Measurements from ENCODE around the gene LYST. TPM values are rescaled to one million over a fixed set of nuclear protein-coding genes. Genes with fewer than 3 reads are reported as not detected.
"Not testable (repeated sequence)": the region's sequence is repeated elsewhere in the genome, so short reads cannot be mapped to it uniquely, and the experiment has no call there.

The LYST gene
- total RNA-seq, 8 experiments from 2014 or later, result 9.1 to 28.5 (median 17.4) TPM

DNA sequence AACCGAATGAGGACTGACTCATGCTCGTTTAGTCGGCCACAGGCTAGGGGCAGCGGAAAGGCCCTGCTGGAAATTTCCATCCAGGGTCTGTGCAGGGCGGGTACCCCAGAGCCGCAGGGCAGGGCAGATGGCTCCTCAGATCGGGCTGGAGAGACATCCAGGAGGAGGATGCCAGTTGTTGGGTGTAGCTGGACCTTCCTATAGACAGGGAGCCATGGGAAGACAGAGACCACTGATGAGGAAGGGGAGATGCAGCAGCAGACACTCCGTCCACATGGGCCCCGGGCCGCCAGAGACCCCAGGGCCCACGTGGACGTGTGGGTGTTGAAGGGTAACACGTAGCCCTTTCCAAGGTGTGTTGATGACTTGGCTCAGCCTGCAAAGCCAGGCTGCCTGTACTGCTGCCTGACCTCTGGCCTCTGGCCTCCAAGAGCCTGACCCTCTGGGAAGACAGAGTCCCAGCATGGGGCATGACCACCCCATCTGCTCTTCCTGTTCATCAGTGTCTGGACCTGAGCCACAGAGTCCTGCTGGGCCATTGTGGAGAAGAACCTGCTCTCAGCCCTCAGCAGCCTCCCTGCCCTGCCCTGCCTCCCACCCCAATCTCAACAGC is 221.9 kb downstream of the LYST start:
- in situ Hi-C loops (cut with MboI; ENCODE audit: low pct_unique_long_range_greater_than_20kb in 2 of 9, low sequenced_read_pairs in 9 of 9, unreplicated experiment in 9 of 9), result no loop called here
- Histone ChIP-seq H3K27ac (no peak overlapping the region), H3K4me3 (no peak overlapping the region), H3K4me1 (replicated peaks in 1 of 2) (peaks cover 11 to 26% of the 10 kb centered on the region in 2 donors)
- WGBS, 10 experiments, result 57 to 96% (median 90%) methylated on average over 2 to 11 of the region's 13 CpGs; no CpG with 5 or more reads in 3 of the 10 experiments
- ATAC-seq (replicated peaks in 6 of 8), result no peak

DNA sequence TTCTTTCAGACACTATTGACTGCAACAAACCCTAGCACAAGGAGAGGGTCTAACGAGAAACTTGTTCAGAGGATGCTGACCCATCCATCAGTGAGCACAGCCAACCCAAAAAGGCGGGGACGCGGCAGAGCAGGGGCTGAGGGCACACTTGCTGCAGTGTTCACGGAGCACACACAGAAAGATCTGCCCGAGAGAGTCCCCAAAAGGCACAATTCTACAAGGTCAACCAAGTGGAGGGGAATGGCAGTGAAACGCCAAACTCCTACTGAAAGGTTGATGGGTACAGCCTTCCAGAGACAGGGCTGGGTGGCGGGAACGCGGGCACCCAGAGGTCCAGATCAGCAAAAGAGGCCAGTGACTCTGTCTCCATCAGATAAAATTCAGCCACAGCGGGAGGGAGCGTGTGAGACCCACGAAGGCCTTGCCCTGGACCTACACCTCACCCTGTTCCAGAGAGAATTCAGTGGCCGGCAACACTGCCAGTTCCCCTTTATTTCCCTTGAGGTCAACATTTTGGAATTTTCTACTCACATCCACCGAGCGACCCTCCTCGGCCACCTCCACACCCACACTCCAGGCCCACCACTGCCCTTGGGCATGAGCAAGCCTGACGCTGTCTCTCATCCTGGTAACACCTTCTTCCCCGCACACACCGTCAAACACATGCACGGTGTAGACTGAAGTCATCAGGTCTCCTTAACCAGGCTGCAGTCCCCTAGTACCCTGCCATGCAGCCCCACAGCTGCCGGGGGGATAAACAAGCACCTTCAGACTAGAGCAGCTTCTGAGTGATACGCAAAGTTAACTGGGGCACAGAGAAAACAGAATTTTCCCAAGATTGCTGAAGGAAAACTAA is 222.6 kb downstream of the LYST start:
- no peak overlapping the region for H3K27ac ChIP-seq
- H3K4me3 ChIP-seq, result no peak overlapping the region
- H3K4me1 ChIP-seq (replicated peaks in 1 of 2), result peaks cover 11 to 26% of the 10 kb centered on the region in 2 donors
- 61 to 100% (median 89%) methylated on average over 1 to 21 of the region's 23 CpGs for WGBS, 10 experiments
- in situ Hi-C loops (cut with MboI; ENCODE audit: low pct_unique_long_range_greater_than_20kb in 2 of 9, low sequenced_read_pairs in 9 of 9, unreplicated experiment in 9 of 9), result no loop called here
- no peak for ATAC-seq (replicated peaks in 6 of 8)

DNA sequence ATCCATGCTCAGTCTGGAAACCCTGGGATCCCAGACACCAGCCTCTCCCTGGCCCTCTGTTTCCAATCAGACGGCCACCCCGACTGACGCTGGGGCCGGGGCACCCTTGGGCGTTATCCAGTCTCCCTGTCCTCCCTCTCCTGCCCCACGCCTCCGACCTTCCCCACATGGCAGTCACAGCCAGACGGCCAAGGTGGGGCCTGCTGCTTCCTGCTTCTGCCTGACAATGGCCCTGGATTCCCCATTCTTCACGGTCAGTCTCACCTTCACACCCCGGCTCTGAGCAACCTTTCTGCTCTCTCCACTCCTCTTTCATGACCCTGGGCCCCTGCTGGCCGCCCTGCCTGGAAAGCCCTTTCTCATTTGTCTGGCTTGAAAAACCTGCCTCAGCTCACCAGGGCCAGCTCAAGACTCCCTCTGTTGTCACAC is 223.7 kb downstream of the LYST start:
- 27 to 68% (median 57%) methylated on average over 4 to 7 of the region's 11 CpGs; no CpG with 5 or more reads in 5 of the 10 experiments for WGBS, 10 experiments
- Histone ChIP-seq H3K4me3 (no peak overlapping the region), H3K27ac (peak overlapping the region in 1 of 2 donors; percentile 83), H3K4me1 (replicated peaks in 1 of 2) (peaks cover 9 to 23% of the 10 kb centered on the region in 2 donors)
- in situ Hi-C loops (cut with MboI; ENCODE audit: low pct_unique_long_range_greater_than_20kb in 2 of 9, low sequenced_read_pairs in 9 of 9, unreplicated experiment in 9 of 9), result no loop called here
- ATAC-seq (replicated peaks in 6 of 8), result peak in 6 of 8 experiments; percentile 18 to 53 (median 39)

DNA sequence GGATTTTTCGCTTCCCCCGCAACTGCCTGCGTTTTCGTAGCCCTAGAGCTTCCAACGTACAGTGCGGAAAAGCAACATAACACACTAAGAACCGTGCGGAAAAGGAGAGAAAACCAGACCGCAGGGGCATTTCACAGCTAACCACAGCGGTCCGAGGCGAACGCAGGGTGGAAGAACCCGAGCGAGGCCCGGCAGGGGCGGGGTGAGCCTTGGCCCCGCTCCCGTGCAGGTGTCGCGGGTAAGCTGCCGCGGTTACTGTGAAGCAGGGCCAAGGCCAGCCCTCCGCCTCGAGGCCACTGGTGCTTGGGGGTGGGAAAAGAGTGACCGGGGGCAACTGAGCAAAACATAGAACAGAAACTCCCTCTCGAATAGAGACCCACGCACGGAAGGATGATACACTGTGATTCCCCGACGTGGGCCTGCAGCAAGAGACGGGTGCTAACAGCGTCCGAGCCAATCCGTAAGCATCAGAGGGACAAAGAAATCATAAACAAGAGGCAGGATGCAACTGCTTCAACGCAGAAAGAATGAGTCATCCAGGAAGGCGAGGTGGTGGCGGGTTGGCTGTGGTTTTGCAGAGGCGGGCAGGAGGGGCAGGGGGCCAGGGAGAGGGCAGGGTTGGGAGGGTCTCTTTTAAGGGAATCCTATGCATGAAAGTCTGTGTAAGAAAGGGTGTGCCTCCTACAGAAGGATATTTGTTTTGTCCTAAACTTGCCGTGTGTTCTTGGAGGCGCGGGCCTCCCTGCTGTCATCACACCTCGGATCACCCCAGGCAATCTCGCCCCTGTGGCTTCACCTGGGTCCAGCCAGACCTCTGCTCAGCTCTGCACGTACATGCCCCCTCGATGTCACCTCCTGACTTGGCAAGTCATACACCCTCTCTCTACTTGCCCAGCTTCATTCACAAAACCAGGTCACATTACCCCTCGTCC is 224.4 kb downstream of the LYST start:
- in situ Hi-C loops (cut with MboI; ENCODE audit: low pct_unique_long_range_greater_than_20kb in 2 of 9, low sequenced_read_pairs in 9 of 9, unreplicated experiment in 9 of 9), result no loop called here
- Histone ChIP-seq H3K4me1 (replicated peaks in 1 of 2) (peaks cover 6 to 22% of the 10 kb centered on the region in 2 donors), H3K4me3 (no peak overlapping the region), H3K27ac (peak overlapping the region in 1 of 2 donors; percentile 83)
- 24 to 100% (median 70%) methylated on average over 1 to 36 of the region's 47 CpGs; no CpG with 5 or more reads in 1 of the 10 experiments for WGBS, 10 experiments
- peak; percentile 61 to 93 (median 88) for ATAC-seq (replicated peaks in 6 of 8)

DNA sequence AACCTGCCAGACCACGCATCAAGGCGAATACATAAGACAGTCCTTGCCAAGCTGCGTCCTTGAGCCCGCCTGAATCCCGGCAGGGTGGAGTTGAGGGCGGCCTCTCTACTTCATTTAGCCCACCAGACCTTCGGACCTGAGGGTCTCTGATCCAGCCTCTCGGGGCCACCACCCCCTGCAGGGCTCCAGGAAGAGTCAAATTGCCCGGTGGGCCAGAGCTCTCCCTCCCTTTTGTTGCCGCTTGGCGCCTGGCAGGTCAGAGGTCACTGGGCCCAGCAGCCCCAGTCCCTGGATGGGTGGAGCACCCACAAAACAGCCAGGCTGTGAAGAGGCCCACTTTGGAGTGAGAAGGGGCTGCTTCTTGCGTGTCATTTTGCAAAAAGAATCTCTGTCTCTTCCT is 226.1 kb downstream of the LYST start:
- H3K27ac ChIP-seq, result no peak overlapping the region
- in situ Hi-C loops (cut with MboI; ENCODE audit: low pct_unique_long_range_greater_than_20kb in 2 of 9, low sequenced_read_pairs in 9 of 9, unreplicated experiment in 9 of 9), result no loop called here
- WGBS, 10 experiments, result 0 to 100% (median 80%) methylated on average over 1 to 11 of the region's 12 CpGs; no CpG with 5 or more reads in 3 of the 10 experiments
- no peak overlapping the region for H3K4me3 ChIP-seq
- no peak for ATAC-seq (replicated peaks in 6 of 8)
- H3K4me1 ChIP-seq (replicated peaks in 1 of 2), result peaks cover 6 to 22% of the 10 kb centered on the region in 2 donors

DNA sequence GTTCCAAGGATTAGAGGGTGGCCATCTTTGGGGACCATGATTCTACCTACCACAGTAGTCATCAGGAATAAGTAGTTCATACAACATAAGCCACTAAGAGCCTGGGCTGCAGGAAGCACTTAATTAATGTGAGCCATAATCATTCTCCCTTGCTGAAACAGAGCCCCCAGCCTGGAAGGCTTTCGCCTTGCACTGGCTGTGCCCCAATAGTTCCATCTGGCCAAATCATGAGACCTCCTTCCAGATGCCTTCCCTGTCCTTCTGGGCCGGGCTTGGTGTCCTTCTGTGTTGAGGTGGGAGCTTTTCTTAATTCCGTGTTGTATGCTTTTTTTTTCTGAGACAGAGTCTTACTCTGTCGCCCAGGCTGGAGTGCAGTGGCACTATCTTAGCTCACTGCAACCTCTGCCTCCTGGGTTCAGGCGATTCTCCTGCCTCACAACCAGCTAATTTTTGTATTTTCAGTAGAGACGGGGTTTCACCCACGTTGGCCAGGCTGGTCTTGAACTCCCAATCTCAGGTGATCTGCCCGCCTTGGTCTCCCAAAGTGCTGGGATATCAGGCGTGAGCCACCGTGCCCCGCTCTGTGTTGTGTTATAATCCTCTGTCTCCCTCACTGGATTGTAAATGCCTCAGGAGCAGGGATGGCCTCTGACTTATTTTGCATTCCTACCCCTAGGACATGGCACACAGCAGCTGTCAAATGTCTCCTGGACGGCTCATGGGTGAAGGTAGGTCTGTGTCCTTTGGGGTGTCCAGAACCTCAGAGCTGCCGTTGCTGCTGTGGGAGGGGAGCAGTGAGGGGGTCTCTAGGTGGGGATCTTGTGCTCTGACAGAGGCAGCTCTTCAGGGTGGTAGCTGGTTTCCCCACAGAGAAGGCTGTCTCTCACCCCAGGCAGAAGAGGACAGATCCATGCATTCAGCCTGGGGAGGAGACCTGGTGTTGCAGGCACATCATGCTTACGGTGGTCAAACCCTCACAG is 227.2 kb downstream of the LYST start:
- no peak overlapping the region for H3K27ac ChIP-seq

DNA sequence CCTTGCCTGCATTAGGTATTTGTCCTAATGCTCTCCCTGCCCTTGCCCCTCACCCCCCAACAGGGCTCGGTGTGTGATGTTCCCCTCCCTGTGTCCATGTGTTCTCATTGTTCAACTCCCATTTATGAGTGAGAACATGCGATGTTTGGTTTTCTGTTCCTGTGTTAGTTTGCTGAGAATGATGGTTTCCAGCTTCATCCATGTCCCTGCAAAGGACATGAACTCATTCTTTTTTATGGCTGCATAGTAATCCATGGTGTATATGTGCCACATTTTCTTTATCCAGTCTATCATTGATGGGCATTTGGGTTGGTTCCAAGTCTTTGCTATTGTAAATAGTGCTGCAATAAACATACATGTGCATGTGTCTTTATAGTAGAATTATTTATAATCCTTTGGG is 228.1 kb downstream of the LYST start:
- 100% methylated on average over 1 of the region's 2 CpGs; no CpG with 5 or more reads in 9 of the 10 experiments for WGBS, 10 experiments
- H3K4me3 ChIP-seq; ATAC-seq (replicated peaks in 6 of 8); H3K27ac ChIP-seq; in situ Hi-C loops (cut with MboI; ENCODE audit: low pct_unique_long_range_greater_than_20kb in 2 of 9, low sequenced_read_pairs in 9 of 9, unreplicated experiment in 9 of 9): not testable (repeated sequence)
- H3K4me1 ChIP-seq (replicated peaks in 1 of 2), result peaks cover 6 to 21% of the 10 kb centered on the region in 2 donors

More for the DNA sequence above, 227.2 kb downstream of the LYST start:
- 68 to 100% (median 79%) methylated on average over 1 to 12 of the region's 14 CpGs; no CpG with 5 or more reads in 3 of the 10 experiments for WGBS, 10 experiments
- in situ Hi-C loops (cut with MboI; ENCODE audit: low pct_unique_long_range_greater_than_20kb in 2 of 9, low sequenced_read_pairs in 9 of 9, unreplicated experiment in 9 of 9), result no loop called here
- peak in 1 of 8 experiments; percentile 27 for ATAC-seq (replicated peaks in 6 of 8)
- Histone ChIP-seq H3K4me3 (no peak overlapping the region), H3K4me1 (replicated peaks in 1 of 2) (peaks cover 6 to 22% of the 10 kb centered on the region in 2 donors)

DNA sequence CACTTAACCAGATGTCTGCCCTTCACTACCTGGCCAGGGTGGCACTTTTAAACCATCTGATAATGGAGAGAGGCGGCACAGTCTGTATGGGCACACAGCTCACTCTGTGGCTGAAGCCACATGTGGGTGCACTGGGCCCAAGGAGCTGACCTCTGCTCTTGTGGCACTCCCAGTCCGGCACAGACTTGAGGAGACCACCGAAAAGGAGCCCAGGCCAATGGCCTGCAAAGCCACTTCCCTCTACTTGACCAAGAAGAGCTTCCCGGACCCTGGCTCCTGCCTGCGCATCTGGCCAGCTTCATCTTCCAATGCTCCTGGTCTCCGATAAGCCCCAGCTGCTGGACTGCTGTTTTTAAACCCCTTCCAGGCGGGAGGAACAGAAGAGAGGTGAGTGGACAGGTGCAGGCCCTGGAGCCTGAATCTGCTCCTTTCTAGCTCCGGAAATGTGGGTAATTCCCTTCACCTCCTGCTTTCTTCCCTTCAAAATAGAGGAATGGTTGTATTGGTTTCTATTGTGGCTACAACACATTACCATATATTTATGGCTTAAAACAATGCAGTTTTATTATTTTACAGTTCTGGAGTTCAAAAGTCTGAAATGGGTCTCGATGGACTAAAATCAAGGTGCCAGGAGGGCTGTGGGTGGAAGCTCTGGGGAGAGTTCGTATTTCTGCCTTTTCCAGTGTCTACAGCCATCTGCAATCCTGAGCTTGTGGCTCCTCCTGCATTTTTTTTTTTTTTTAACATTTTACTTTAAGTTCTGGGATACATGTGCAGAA is 228.8 kb downstream of the LYST start:
- Histone ChIP-seq H3K4me3 (no peak overlapping the region), H3K27ac (no peak overlapping the region), H3K4me1 (replicated peaks in 1 of 2) (peaks cover 2 to 14% of the 10 kb centered on the region in 2 donors)
- ATAC-seq (replicated peaks in 6 of 8), result no peak
- in situ Hi-C loops (cut with MboI; ENCODE audit: low pct_unique_long_range_greater_than_20kb in 2 of 9, low sequenced_read_pairs in 9 of 9, unreplicated experiment in 9 of 9), result no loop called here
- 40 to 100% (median 81%) methylated on average over 1 to 10 of the region's 10 CpGs; no CpG with 5 or more reads in 1 of the 10 experiments for WGBS, 10 experiments

DNA sequence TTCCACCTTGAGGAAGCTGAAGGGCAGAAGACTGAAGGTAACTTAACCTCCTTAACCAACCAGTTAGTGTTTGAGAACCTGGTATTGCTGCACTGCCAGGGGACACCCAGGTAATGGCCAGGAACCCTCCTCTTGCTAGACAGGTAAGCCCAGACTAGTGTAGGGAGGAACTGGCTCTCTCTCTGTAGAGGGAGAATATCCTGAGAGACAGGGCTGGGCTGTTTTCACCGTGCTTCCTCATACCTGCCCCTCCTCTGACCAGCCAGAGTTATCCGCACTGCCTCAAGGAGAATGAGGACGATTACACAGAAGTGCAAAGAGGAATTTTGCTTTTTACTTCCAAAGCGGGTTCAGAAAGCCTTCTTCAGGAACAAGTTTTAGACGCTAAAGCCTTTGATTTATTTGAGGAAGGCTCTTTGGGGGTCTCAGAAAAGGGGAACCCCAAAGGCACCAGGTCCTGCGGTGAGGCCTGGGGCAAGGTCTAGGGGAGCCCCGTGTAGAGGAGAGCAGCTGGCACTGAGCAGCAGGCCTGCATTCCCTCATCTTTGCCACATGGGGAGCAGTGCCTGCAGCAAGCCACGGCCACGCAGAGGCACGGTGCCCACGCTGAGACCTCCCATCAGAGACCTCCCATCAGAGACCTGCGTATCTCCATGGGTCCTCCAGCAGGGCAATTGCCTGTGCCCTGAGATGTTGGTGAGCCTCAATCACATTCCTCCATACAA is 230.6 kb downstream of the LYST start:
- peaks cover 2 to 3% of the 10 kb centered on the region in 2 donors for H3K4me1 ChIP-seq (replicated peaks in 1 of 2)
- H3K27ac ChIP-seq, result no peak overlapping the region
- WGBS, 10 experiments, result 67 to 100% (median 88%) methylated on average over 2 to 10 of the region's 12 CpGs; no CpG with 5 or more reads in 4 of the 10 experiments
- no peak overlapping the region for H3K4me3 ChIP-seq
- in situ Hi-C loops (cut with MboI; ENCODE audit: low pct_unique_long_range_greater_than_20kb in 2 of 9, low sequenced_read_pairs in 9 of 9, unreplicated experiment in 9 of 9), result no loop called here
- ATAC-seq (replicated peaks in 6 of 8), result peak in 1 of 8 experiments; percentile 39

DNA sequence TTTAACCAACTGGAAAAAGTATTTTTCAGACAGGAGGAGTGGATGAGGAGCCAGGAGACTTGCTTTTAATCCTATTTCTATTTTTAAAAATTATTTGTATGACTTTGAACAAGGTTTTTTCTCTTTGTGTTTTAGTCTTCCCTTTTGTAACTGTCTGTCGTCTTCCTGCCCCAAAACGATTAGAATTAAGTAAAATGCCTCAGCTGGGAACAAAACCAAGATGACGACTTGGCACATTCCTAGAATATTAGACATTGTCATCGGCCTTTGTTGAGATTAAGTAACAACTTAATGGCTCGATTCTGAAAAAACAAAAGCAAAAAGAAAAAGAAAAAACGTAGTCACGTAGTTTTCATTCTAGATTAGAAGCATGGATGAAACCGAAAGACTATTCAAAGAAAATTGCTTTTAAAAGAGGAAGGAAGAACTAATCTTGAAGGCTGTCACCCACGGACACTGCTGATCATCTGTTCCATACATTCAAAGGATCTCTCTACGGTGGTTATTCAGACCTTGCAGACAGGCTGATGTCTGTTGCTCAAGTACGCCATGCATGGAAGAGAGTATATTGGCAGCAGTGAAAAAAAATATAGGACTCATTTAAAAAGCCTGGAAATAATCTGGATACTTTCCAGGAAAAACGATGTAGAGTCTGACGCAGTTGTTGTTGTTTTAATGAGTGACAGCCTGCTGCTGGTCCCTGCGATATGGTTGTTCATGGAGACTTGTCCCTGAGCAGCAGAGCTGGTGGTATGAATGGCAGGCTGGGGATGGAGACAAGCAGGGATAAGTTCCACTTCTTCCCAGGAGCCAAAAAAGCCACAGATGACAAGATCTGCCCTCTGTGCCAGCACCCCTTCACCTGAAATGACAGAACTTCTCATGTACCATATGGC is 234.0 kb downstream of the LYST start:
- WGBS, 10 experiments, result 6 to 79% (median 64%) methylated on average over 6 to 14 of the region's 14 CpGs
- in situ Hi-C loops (cut with MboI; ENCODE audit: low pct_unique_long_range_greater_than_20kb in 2 of 9, low sequenced_read_pairs in 9 of 9, unreplicated experiment in 9 of 9), result no loop called here
- Histone ChIP-seq H3K4me3 (no peak overlapping the region), H3K27ac (no peak overlapping the region), H3K4me1 (replicated peaks in 1 of 2) (peaks cover 2 to 3% of the 10 kb centered on the region in 2 donors)
- ATAC-seq (replicated peaks in 6 of 8), result peak in 3 of 8 experiments; percentile 62 to 74 (median 73)
